K562 (cell line): ENCODE data around the gene TMEM214. TPM values are rescaled to one million over a fixed set of nuclear protein-coding genes. Genes with fewer than 3 reads are reported as not detected.

Source experiments
- CBFB ChIP-seq: sonication (generic); formaldehyde crosslinking; IDR thresholded peaks from 2 replicates; pipeline ENCODE4 v1.4.0; 2020; ENCODE audit warnings: mild to moderate bottlenecking, missing genetic modification reagents
- CHD1 ChIP-seq: fragments of 200-600 bp; sonication (generic); IDR thresholded peaks from one replicate; pipeline ENCODE4 v1.6.1; 2012; ENCODE audit warnings: mild to moderate bottlenecking, moderate library complexity, low read length, inconsistent platforms
- FOXJ3 ChIP-seq: sonication (generic); formaldehyde crosslinking; IDR thresholded peaks from 2 replicates; pipeline ENCODE4 v1.4.0; 2020; ENCODE audit warnings: mild to moderate bottlenecking, missing genetic modification reagents
- GTF2E2 ChIP-seq: fragments of 200-800 bp; sonication (Bioruptor generic); IDR thresholded peaks from 2 replicates; pipeline ENCODE4 v1.6.1; 2016; ENCODE audit warnings: missing genetic modification characterization, missing compliant biosample characterization
- HIVEP1 ChIP-seq: fragments of 250-450 bp; sonication (Bioruptor Pico); IDR thresholded peaks from 2 replicates; pipeline ENCODE4 v1.4.0; 2020; ENCODE audit warnings: mild to moderate bottlenecking
- HMGN3 ChIP-seq: IDR thresholded peaks from 2 replicates; pipeline ENCODE4 v1.6.1; 2011; ENCODE audit warnings: borderline replicate concordance, low read depth, mild to moderate bottlenecking, mixed read lengths, low read length; ENCODE audit not compliant: insufficient read length; ENCODE audit errors: extremely low read depth
- MBD2 ChIP-seq: sonication (generic); IDR thresholded peaks from 2 replicates; pipeline ENCODE4 v1.6.1; 2016; ENCODE audit warnings: low read depth, borderline replicate concordance
- MTA2 ChIP-seq: fragments of 450-650 bp; IDR thresholded peaks from 2 replicates; pipeline ENCODE4 v1.6.1; 2016; ENCODE audit warnings: low read depth
- NEUROD1 ChIP-seq: fragments of 150-350 bp; IDR thresholded peaks from 2 replicates; pipeline ENCODE4 v1.6.1; 2014; ENCODE audit warnings: borderline replicate concordance, low read length, low read depth; ENCODE audit not compliant: partially characterized antibody
- PCBP2 ChIP-seq: fragments of 200-400 bp; formaldehyde crosslinking; IDR thresholded peaks from 2 replicates; pipeline ENCODE4 v1.6.1; 2018; ENCODE audit warnings: low read length, low read depth, mild to moderate bottlenecking, moderate library complexity; ENCODE audit not compliant: poor library complexity, severe bottlenecking
- POLR2H ChIP-seq: IDR thresholded peaks from 2 replicates; pipeline ENCODE4 v1.6.1; 2016; ENCODE audit warnings: missing genetic modification characterization, low read depth, mild to moderate bottlenecking, control low read depth, missing compliant biosample characterization, moderate library complexity
- PRMT5 ChIP-seq: sonication (generic); formaldehyde crosslinking; IDR thresholded peaks from 2 replicates; pipeline ENCODE4 v1.5.0; 2020; ENCODE audit warnings: missing genetic modification reagents
- RBM15 ChIP-seq: fragments of 200-400 bp; formaldehyde crosslinking; IDR thresholded peaks from 2 replicates; pipeline ENCODE4 v1.6.1; 2018; ENCODE audit warnings: mild to moderate bottlenecking, low read length, moderate library complexity; ENCODE audit not compliant: insufficient read depth
- ZNF175 ChIP-seq: fragments of 200-800 bp; sonication (Bioruptor generic); IDR thresholded peaks from 2 replicates; pipeline ENCODE4 v1.6.1; 2016; ENCODE audit warnings: low read depth, mild to moderate bottlenecking, missing genetic modification characterization, missing compliant biosample characterization
- ZNF253 ChIP-seq: fragments of 250-450 bp; sonication (Bioruptor Pico); conservative IDR thresholded peaks from 2 replicates; pipeline ENCODE4 v1.6.1; 2021; ENCODE audit warnings: mild to moderate bottlenecking
- ZNF79 ChIP-seq: fragments of 250-450 bp; sonication (Bioruptor Pico); IDR thresholded peaks from 2 replicates; pipeline ENCODE4 v1.4.0; 2020; ENCODE audit warnings: low read depth, mild to moderate bottlenecking, moderate library complexity
- polyA plus RNA-seq, 8 experiments: library from polyadenylated mRNA; depleted of rRNA in 4 of 8; stranded (reverse) in 5 of 8; unstranded in 3 of 8; fragments of >200 nt; fragmentation: Nextera tagmentation in 2 of 8; fragmentation: Illumina TruSeq in 1 of 8; extraction: Ambion mirVana in 2 of 8; extraction: Trizol in 1 of 8; gene quantifications; 2 replicates each; pipeline versions ENCODE4 v1.2.1 to v1.2.3, GENCODE V29; 2011 to 2014; ENCODE audit warnings: inconsistent platforms in 1 of 8, missing spikeins in 1 of 8
- total RNA-seq, 7 experiments: library from RNA; depleted of rRNA in 6 of 7; stranded (reverse); fragments of >200 nt in 6 of 7; fragmentation: Illumina TruSeq in 2 of 7; extraction: Trizol in 2 of 7; gene quantifications; 2 replicates each; pipeline versions ENCODE4 v1.2.1 to v1.2.3, GENCODE V29; 2011 to 2021; ENCODE audit warnings: low replicate concordance in 1 of 7
- TF ChIP-seq, protein P1 (sequence below): fragments of 450-650 bp; formaldehyde crosslinking; IDR thresholded peaks from 2 replicates; pipeline ENCODE4 v1.4.0; 2020; ENCODE audit warnings: mild to moderate bottlenecking, moderate library complexity
- TF ChIP-seq, protein P2 (sequence below): fragments of 250-450 bp; sonication (Bioruptor Pico); IDR thresholded peaks from 2 replicates; pipeline ENCODE4 v1.5.0; 2021; ENCODE audit warnings: mild to moderate bottlenecking, borderline replicate concordance
- TF ChIP-seq, protein P3 (sequence below): sonication (generic); formaldehyde crosslinking; IDR thresholded peaks from 2 replicates; pipeline ENCODE4 v1.8.0; 2022; ENCODE audit warnings: mild to moderate bottlenecking, missing genetic modification reagents
- TF ChIP-seq, protein P4 (sequence below): sonication (generic); formaldehyde crosslinking; IDR thresholded peaks from 2 replicates; pipeline ENCODE4 v1.9.0; 2022; ENCODE audit warnings: mild to moderate bottlenecking, missing genetic modification reagents

Gene TMEM214
- total and polyA plus RNA-seq, 9 of the 15 experiments (the other 6 are each of a cell fraction or from before 2014, with no cell fraction given), result 11.4 to 81.4 (median 44.1) TPM

DNA sequence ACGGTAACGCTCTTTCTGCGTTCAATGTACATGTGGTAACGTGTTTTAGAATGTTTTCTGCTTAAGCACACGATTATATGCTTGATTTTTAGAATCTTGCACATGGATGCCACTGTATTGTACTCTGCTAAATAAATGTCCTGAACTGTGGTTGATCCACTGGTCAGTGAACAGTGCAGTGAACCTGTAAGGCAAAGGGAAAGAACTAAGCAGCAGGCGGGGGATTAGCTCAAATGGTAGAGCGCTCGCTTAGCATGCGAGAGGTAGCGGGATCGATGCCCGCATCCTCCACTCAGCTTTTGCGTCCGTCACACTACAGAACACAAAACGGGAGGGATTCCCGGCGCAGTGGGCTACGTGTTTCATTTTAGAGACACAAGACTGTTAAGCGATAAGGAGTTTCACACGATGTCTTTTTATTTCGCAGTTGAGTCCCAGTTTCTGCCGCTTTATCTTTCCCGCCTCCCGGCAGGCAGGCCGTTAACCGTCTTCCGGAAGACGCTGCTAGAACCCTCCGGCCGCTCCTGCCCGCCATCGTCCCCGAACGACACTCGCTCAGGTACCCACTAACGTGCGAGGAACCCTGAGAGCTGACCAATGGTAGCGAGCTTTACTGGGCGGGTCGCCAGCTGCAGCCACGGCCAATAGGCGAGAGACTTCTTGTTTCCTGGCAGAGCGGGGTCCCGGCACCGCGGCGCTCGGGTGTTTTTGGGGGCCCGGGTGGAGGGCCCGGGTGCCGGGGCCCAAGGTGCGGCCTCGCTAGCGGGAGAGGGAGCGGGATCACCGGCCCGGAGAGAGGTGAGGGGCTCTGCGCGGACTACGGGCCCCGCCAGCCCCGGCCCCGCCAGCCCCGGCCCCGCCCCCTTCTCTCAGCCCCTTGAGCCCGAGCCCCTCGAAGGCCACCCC lies 18.5 kb downstream of the TMEM214 start, which contains the start of gene AGBL5 (continued):
- TF ChIP-seq ZNF253 (CRISPR knock-in tag), result no peak; the same call in 1 of the 2 replicates
- TF ChIP-seq PRMT5 (CRISPR knock-in tag), result no peak
- no peak for TF ChIP-seq HIVEP1
- TF ChIP-seq HMGN3, result no peak
- no peak for TF ChIP-seq ZNF79 (CRISPR knock-in tag)
- peak; percentile 100 for TF ChIP-seq POLR2H (tag)
- TF ChIP-seq, protein P1, sequence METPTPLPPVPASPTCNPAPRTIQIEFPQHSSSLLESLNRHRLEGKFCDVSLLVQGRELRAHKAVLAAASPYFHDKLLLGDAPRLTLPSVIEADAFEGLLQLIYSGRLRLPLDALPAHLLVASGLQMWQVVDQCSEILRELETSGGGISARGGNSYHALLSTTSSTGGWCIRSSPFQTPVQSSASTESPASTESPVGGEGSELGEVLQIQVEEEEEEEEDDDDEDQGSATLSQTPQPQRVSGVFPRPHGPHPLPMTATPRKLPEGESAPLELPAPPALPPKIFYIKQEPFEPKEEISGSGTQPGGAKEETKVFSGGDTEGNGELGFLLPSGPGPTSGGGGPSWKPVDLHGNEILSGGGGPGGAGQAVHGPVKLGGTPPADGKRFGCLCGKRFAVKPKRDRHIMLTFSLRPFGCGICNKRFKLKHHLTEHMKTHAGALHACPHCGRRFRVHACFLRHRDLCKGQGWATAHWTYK (CRISPR knock-in tag), result peak; percentile 25; the same call in 1 of the 2 replicates
- TF ChIP-seq, protein P2, sequence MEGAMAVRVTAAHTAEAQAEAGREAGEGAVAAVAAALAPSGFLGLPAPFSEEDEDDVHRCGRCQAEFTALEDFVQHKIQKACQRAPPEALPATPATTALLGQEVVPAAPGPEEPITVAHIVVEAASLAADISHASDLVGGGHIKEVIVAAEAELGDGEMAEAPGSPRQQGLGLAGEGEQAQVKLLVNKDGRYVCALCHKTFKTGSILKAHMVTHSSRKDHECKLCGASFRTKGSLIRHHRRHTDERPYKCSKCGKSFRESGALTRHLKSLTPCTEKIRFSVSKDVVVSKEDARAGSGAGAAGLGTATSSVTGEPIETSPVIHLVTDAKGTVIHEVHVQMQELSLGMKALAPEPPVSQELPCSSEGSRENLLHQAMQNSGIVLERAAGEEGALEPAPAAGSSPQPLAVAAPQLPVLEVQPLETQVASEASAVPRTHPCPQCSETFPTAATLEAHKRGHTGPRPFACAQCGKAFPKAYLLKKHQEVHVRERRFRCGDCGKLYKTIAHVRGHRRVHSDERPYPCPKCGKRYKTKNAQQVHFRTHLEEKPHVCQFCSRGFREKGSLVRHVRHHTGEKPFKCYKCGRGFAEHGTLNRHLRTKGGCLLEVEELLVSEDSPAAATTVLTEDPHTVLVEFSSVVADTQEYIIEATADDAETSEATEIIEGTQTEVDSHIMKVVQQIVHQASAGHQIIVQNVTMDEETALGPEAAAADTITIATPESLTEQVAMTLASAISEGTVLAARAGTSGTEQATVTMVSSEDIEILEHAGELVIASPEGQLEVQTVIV, result no peak
- TF ChIP-seq MTA2, result no peak
- TF ChIP-seq, protein P3, sequence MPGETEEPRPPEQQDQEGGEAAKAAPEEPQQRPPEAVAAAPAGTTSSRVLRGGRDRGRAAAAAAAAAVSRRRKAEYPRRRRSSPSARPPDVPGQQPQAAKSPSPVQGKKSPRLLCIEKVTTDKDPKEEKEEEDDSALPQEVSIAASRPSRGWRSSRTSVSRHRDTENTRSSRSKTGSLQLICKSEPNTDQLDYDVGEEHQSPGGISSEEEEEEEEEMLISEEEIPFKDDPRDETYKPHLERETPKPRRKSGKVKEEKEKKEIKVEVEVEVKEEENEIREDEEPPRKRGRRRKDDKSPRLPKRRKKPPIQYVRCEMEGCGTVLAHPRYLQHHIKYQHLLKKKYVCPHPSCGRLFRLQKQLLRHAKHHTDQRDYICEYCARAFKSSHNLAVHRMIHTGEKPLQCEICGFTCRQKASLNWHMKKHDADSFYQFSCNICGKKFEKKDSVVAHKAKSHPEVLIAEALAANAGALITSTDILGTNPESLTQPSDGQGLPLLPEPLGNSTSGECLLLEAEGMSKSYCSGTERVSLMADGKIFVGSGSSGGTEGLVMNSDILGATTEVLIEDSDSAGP (CRISPR knock-in tag), result peak; percentile 78
- no peak for TF ChIP-seq PCBP2
- TF ChIP-seq NEUROD1, result peak; percentile 74
- no peak for TF ChIP-seq CBFB
- TF ChIP-seq, protein P4, sequence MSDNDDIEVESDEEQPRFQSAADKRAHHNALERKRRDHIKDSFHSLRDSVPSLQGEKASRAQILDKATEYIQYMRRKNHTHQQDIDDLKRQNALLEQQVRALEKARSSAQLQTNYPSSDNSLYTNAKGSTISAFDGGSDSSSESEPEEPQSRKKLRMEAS (CRISPR knock-in tag), result peak; percentile 66
- peak; percentile 92 for TF ChIP-seq CHD1
- TF ChIP-seq ZNF175 (CRISPR knock-in tag), result peak; percentile 61; the same call in 1 of the 2 replicates
- TF ChIP-seq RBM15, result no peak
- TF ChIP-seq FOXJ3 (CRISPR knock-in tag), result no peak
- TF ChIP-seq MBD2, result peak; percentile 93
- peak; percentile 70; the same call in 1 of the 2 replicates for TF ChIP-seq GTF2E2 (tag)
